ENCODE measurements around the gene UGT1A6.

The UGT1A6 gene

GRCh38 chr2:233817361-233817911, 124.7 kb downstream of the UGT1A6 start:
- Histone ChIP-seq H3K27me3 (ENCODE audit: control insufficient read depth, insufficient read depth, low read length) (no peaks in the 10 kb centered on the region), H3K9ac (ENCODE audit: low read length) (no peak overlapping the region), H3K4me1 (ENCODE audit: control insufficient read depth, low read depth, low read length) (no peaks in the 10 kb centered on the region), H3K36me3 (ENCODE audit: control insufficient read depth, low read depth, low read length) (no peaks in the 10 kb centered on the region), H3K4me3 (ENCODE audit: low read length) (no peak overlapping the region), H3K9me3 (ENCODE audit: control insufficient read depth, low read depth, low read length) (no peaks in the 10 kb centered on the region), H3K27ac (ENCODE audit: low read length) (no peak overlapping the region)

GRCh38 chr2:233817995-233818638, 125.4 kb downstream of the UGT1A6 start:
- Histone ChIP-seq H3K9ac (ENCODE audit: low read length) (no peak overlapping the region), H3K4me1 (ENCODE audit: control insufficient read depth, low read depth, low read length) (no peaks in the 10 kb centered on the region)

GRCh38 chr2:233818639-233819621, 126.2 kb downstream of the UGT1A6 start:
- no peaks in the 10 kb centered on the region for H3K36me3 ChIP-seq (ENCODE audit: control insufficient read depth, low read depth, low read length)
- no peaks in the 10 kb centered on the region for H3K9me3 ChIP-seq (ENCODE audit: control insufficient read depth, low read depth, low read length)
- H3K4me1 ChIP-seq (ENCODE audit: control insufficient read depth, low read depth, low read length): no peaks in the 10 kb centered on the region
- H3K27ac ChIP-seq (ENCODE audit: low read length): no peak overlapping the region
- no peak overlapping the region for H3K4me3 ChIP-seq (ENCODE audit: low read length)
- no peak overlapping the region for H3K9ac ChIP-seq (ENCODE audit: low read length)
- H3K27me3 ChIP-seq (ENCODE audit: control insufficient read depth, insufficient read depth, low read length): no peaks in the 10 kb centered on the region

More at GRCh38 chr2:233817995-233818638, 125.4 kb downstream of the UGT1A6 start:
- H3K27ac ChIP-seq (ENCODE audit: low read length): no peak overlapping the region
- H3K36me3 ChIP-seq (ENCODE audit: control insufficient read depth, low read depth, low read length): no peaks in the 10 kb centered on the region
- H3K9me3 ChIP-seq (ENCODE audit: control insufficient read depth, low read depth, low read length): no peaks in the 10 kb centered on the region
- no peak overlapping the region for H3K4me3 ChIP-seq (ENCODE audit: low read length)
- H3K27me3 ChIP-seq (ENCODE audit: control insufficient read depth, insufficient read depth, low read length): no peaks in the 10 kb centered on the region

- Histone ChIP-seq H3K36me3 (ENCODE audit: control insufficient read depth, low read depth, low read length) (no peaks in the 10 kb centered on the region), H3K4me1 (ENCODE audit: control insufficient read depth, low read depth, low read length) (no peaks in the 10 kb centered on the region), H3K9me3 (ENCODE audit: control insufficient read depth, low read depth, low read length) (no peaks in the 10 kb centered on the region), H3K27me3 (ENCODE audit: control insufficient read depth, insufficient read depth, low read length) (no peaks in the 10 kb centered on the region), H3K27ac (ENCODE audit: low read length) (no peak overlapping the region), H3K4me3 (ENCODE audit: low read length) (no peak overlapping the region), H3K9ac (ENCODE audit: low read length) (no peak overlapping the region)
Measured at GRCh38 chr2:233819884-233820773, 127.4 kb downstream of the UGT1A6 start.

GRCh38 chr2:233820774-233821105, 128.1 kb downstream of the UGT1A6 start:
- no peaks in the 10 kb centered on the region for H3K4me1 ChIP-seq (ENCODE audit: control insufficient read depth, low read depth, low read length)
- no peaks in the 10 kb centered on the region for H3K36me3 ChIP-seq (ENCODE audit: control insufficient read depth, low read depth, low read length)
- no peak overlapping the region for H3K4me3 ChIP-seq (ENCODE audit: low read length)
- H3K9me3 ChIP-seq (ENCODE audit: control insufficient read depth, low read depth, low read length): no peaks in the 10 kb centered on the region
- no peaks in the 10 kb centered on the region for H3K27me3 ChIP-seq (ENCODE audit: control insufficient read depth, insufficient read depth, low read length)
- no peak overlapping the region for H3K9ac ChIP-seq (ENCODE audit: low read length)
- no peak overlapping the region for H3K27ac ChIP-seq (ENCODE audit: low read length)

GRCh38 chr2:233821196-233821595, 128.5 kb downstream of the UGT1A6 start:
- H3K27ac ChIP-seq (ENCODE audit: low read length): no peak overlapping the region
- no peak overlapping the region for H3K4me3 ChIP-seq (ENCODE audit: low read length)
- no peaks in the 10 kb centered on the region for H3K27me3 ChIP-seq (ENCODE audit: control insufficient read depth, insufficient read depth, low read length)
- H3K36me3 ChIP-seq (ENCODE audit: control insufficient read depth, low read depth, low read length): no peaks in the 10 kb centered on the region
- no peaks in the 10 kb centered on the region for H3K9me3 ChIP-seq (ENCODE audit: control insufficient read depth, low read depth, low read length)
- no peaks in the 10 kb centered on the region for H3K4me1 ChIP-seq (ENCODE audit: control insufficient read depth, low read depth, low read length)
- no peak overlapping the region for H3K9ac ChIP-seq (ENCODE audit: low read length)

GRCh38 chr2:233821709-233822100, 129.0 kb downstream of the UGT1A6 start:
- no peaks in the 10 kb centered on the region for H3K9me3 ChIP-seq (ENCODE audit: control insufficient read depth, low read depth, low read length)
- H3K27ac ChIP-seq (ENCODE audit: low read length): no peak overlapping the region
- H3K9ac ChIP-seq (ENCODE audit: low read length): no peak overlapping the region
- no peaks in the 10 kb centered on the region for H3K36me3 ChIP-seq (ENCODE audit: control insufficient read depth, low read depth, low read length)
- no peaks in the 10 kb centered on the region for H3K4me1 ChIP-seq (ENCODE audit: control insufficient read depth, low read depth, low read length)
- H3K27me3 ChIP-seq (ENCODE audit: control insufficient read depth, insufficient read depth, low read length): no peaks in the 10 kb centered on the region
- no peak overlapping the region for H3K4me3 ChIP-seq (ENCODE audit: low read length)

GRCh38 chr2:233822101-233822771, 129.5 kb downstream of the UGT1A6 start:
- no peak overlapping the region for H3K27ac ChIP-seq (ENCODE audit: low read length)
- no peaks in the 10 kb centered on the region for H3K9me3 ChIP-seq (ENCODE audit: control insufficient read depth, low read depth, low read length)
- H3K4me1 ChIP-seq (ENCODE audit: control insufficient read depth, low read depth, low read length): no peaks in the 10 kb centered on the region

More at GRCh38 chr2:233822101-233822771, 129.5 kb downstream of the UGT1A6 start:
- Histone ChIP-seq H3K27me3 (ENCODE audit: control insufficient read depth, insufficient read depth, low read length) (no peaks in the 10 kb centered on the region), H3K36me3 (ENCODE audit: control insufficient read depth, low read depth, low read length) (no peaks in the 10 kb centered on the region), H3K9ac (ENCODE audit: low read length) (no peak overlapping the region), H3K4me3 (ENCODE audit: low read length) (no peak overlapping the region)
